GM12878 (cell line): ENCODE measurements around the gene GTF2F2. TPM values are rescaled to one million over a fixed set of nuclear protein-coding genes. Genes with fewer than 3 reads are reported as not detected.

Experiments
- CREB1 ChIP-seq: IDR thresholded peaks from 2 replicates; pipeline ENCODE4 v1.6.1; 2012; ENCODE audit warnings: low read depth, mild to moderate bottlenecking, inconsistent platforms
- HDAC6 ChIP-seq: fragments of 200-600 bp; sonication (generic); IDR thresholded peaks from one replicate; pipeline ENCODE4 v1.8.0; 2017; ENCODE audit warnings: antibody characterized with exemption; ENCODE audit not compliant: unreplicated experiment
- JUNB ChIP-seq: IDR thresholded peaks from 2 replicates; pipeline ENCODE4 v1.6.1; 2016; ENCODE audit warnings: antibody characterized with exemption, mild to moderate bottlenecking
- NRF1 ChIP-seq: conservative IDR thresholded peaks from 2 replicates; pipeline ENCODE4 v1.6.1; 2011; ENCODE audit warnings: mild to moderate bottlenecking, low read depth, low read length, improper control_type of control experiment
- RUNX3 ChIP-seq: IDR thresholded peaks from 2 replicates; pipeline ENCODE4 v1.6.1; 2012; ENCODE audit warnings: low read length, inconsistent platforms
- SPI1 ChIP-seq: IDR thresholded peaks from 2 replicates; pipeline ENCODE4 v1.6.1; 2011; ENCODE audit warnings: low read depth, mild to moderate bottlenecking, low read length, moderate library complexity, borderline replicate concordance; ENCODE audit not compliant: insufficient read depth
- TBL1XR1 ChIP-seq: IDR thresholded peaks from 2 replicates; pipeline ENCODE4 v1.6.1; 2012; ENCODE audit warnings: low read depth, low read length, improper control_type of control experiment
- polyA plus RNA-seq, 11 experiments: library from polyadenylated mRNA; depleted of rRNA in 4 of 11; unstranded in 6 of 11; stranded (reverse) in 5 of 11; fragments of >200 nt; fragmentation: Nextera tagmentation in 4 of 11; fragmentation: Illumina TruSeq in 1 of 11; extraction: Ambion mirVana in 4 of 11; extraction: Trizol in 1 of 11; gene quantifications; 1 replicate in 1 of 11; 2 replicates in 10 of 11; pipeline versions ENCODE4 v1.2.1 to v1.2.3, GENCODE V29; 2011 to 2016; ENCODE audit warnings: inconsistent platforms in 2 of 11, missing spikeins in 2 of 11, low read depth in 1 of 11
- total RNA-seq, 4 experiments: library from RNA; depleted of rRNA in 3 of 4; stranded (reverse); fragments of >200 nt in 3 of 4; fragmentation: Illumina TruSeq in 1 of 4; extraction: Trizol in 1 of 4; gene quantifications; 2 replicates each; pipeline versions ENCODE4 v1.2.1 to v1.2.3, GENCODE V29; 2013 to 2021
- TF ChIP-seq, protein P1 (sequence below): IDR thresholded peaks from 2 replicates; pipeline ENCODE4 v1.6.1; 2012; ENCODE audit warnings: low read length, inconsistent platforms
- TF ChIP-seq, protein P2 (sequence below), 3 experiments: IDR thresholded peaks in 2 of 3; conservative IDR thresholded peaks in 1 of 3; 2 replicates each; pipeline ENCODE4 v1.5.1; 2011; ENCODE audit warnings: low read depth in 3 of 3, low read length in 3 of 3, mild to moderate bottlenecking in 3 of 3, control low read depth in 2 of 3, moderate library complexity in 2 of 3, inconsistent platforms in 1 of 3, mixed read lengths in 1 of 3; ENCODE audit not compliant: control insufficient read depth in 2 of 3, insufficient read depth in 1 of 3; ENCODE audit errors: extremely low read depth in 1 of 3

The GTF2F2 gene
- total and polyA plus RNA-seq, 10 of the 15 experiments (the other 5 are each of a cell fraction or from before 2014, with no cell fraction given) = 14.5 to 30.8 (median 22.6) TPM

DNA sequence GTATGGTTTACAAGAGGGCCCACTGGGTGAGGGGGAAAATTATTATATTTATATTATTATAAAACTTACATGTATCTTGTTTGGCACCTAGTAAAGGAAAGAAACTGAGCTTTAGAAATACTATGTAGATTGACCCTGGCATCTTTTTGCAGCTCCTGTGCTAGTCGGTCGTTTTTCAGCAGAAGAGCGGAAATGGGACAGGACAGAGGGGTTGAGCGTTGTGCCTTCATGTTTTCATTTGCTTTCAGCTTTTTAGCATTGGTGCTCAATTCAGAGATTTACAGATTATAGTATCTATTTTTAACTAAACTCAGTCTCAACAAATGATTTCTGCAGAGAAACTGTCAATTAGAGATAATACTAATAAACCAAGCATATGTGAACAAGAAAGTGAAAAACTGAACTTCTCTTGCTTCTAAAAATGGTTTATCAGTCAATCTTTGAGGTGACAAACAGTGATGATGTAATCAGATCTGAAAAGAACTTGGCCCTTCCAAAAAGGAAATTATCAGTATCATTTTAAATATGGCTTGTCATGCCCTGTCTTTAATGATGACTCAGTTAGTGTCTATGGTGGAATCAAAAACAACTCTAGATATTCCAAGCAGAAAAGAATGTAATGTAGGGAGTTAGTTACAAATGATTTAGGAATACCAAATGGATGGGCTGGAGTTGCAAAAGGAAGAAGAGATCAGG, 137.5 kb downstream of the GTF2F2 start (continued):
- TF ChIP-seq, protein P1, sequence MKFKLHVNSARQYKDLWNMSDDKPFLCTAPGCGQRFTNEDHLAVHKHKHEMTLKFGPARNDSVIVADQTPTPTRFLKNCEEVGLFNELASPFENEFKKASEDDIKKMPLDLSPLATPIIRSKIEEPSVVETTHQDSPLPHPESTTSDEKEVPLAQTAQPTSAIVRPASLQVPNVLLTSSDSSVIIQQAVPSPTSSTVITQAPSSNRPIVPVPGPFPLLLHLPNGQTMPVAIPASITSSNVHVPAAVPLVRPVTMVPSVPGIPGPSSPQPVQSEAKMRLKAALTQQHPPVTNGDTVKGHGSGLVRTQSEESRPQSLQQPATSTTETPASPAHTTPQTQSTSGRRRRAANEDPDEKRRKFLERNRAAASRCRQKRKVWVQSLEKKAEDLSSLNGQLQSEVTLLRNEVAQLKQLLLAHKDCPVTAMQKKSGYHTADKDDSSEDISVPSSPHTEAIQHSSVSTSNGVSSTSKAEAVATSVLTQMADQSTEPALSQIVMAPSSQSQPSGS = peak; percentile 64
- TF ChIP-seq RUNX3 (peak; percentile 38; the same call in 1 of the 2 replicates), SPI1 (no peak), JUNB (peak; percentile 25; the same call in 1 of the 2 replicates), CREB1 (0 out of 2 replicates have a peak, but pooled peaks have one; percentile 20), NRF1 (no peak), TBL1XR1 (no peak), HDAC6 (no peak)
- TF ChIP-seq, protein P2, sequence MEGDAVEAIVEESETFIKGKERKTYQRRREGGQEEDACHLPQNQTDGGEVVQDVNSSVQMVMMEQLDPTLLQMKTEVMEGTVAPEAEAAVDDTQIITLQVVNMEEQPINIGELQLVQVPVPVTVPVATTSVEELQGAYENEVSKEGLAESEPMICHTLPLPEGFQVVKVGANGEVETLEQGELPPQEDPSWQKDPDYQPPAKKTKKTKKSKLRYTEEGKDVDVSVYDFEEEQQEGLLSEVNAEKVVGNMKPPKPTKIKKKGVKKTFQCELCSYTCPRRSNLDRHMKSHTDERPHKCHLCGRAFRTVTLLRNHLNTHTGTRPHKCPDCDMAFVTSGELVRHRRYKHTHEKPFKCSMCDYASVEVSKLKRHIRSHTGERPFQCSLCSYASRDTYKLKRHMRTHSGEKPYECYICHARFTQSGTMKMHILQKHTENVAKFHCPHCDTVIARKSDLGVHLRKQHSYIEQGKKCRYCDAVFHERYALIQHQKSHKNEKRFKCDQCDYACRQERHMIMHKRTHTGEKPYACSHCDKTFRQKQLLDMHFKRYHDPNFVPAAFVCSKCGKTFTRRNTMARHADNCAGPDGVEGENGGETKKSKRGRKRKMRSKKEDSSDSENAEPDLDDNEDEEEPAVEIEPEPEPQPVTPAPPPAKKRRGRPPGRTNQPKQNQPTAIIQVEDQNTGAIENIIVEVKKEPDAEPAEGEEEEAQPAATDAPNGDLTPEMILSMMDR (IDR thresholded peaks at IDR 0.05 in 2 of 3, conservative IDR thresholded peaks at IDR 0.05 in 1 of 3; ENCODE audit: control insufficient read depth in 2 of 3, extremely low read depth in 1 of 3, insufficient read depth in 1 of 3, low read depth in 3 of 3, low read length in 3 of 3) = no peak
